HepG2 (cell line): ENCODE results near the gene PLEKHG2. TPM values are rescaled to one million over a fixed set of nuclear protein-coding genes. Genes with fewer than 3 reads are reported as not detected.

ENCODE experiments used
- BCL6 ChIP-seq: IDR thresholded peaks from 2 replicates; pipeline ENCODE4 v1.6.1; 2016; ENCODE audit warnings: missing genetic modification reagents, missing compliant biosample characterization
- CENPT ChIP-seq: sonication (generic); formaldehyde crosslinking; IDR thresholded peaks from 2 replicates; pipeline ENCODE4 v1.8.0; 2022; ENCODE audit warnings: low read depth, mild to moderate bottlenecking, moderate library complexity, missing genetic modification reagents
- CHCHD3 ChIP-seq: sonication (generic); formaldehyde crosslinking; IDR thresholded peaks from 2 replicates; pipeline ENCODE4 v1.8.0; 2022; ENCODE audit warnings: mild to moderate bottlenecking, missing genetic modification reagents, moderate library complexity
- EED ChIP-seq: sonication (generic); formaldehyde crosslinking; IDR thresholded peaks from 2 replicates; pipeline ENCODE4 v1.5.0; 2020; ENCODE audit warnings: mild to moderate bottlenecking, missing genetic modification reagents
- GATAD1 ChIP-seq: IDR thresholded peaks from 2 replicates; pipeline ENCODE4 v1.6.1; 2016; ENCODE audit warnings: missing genetic modification reagents, missing compliant biosample characterization
- HDAC2 ChIP-seq: sonication (generic); formaldehyde crosslinking; IDR thresholded peaks from 2 replicates; pipeline ENCODE4 v1.4.0; 2020; ENCODE audit warnings: missing genetic modification reagents
- JUND ChIP-seq: sonication (generic); formaldehyde crosslinking; IDR thresholded peaks from 2 replicates; pipeline ENCODE4 v1.8.0; 2022; ENCODE audit warnings: mild to moderate bottlenecking, missing genetic modification reagents
- KDM1A ChIP-seq: IDR thresholded peaks from 2 replicates; pipeline ENCODE4 v1.6.1; 2016; ENCODE audit warnings: missing compliant biosample characterization
- KDM5A ChIP-seq: fragments of 200-600 bp; sonication (generic); IDR thresholded peaks from 2 replicates; pipeline ENCODE4 v1.7.0; 2018; ENCODE audit warnings: antibody characterized with exemption, mild to moderate bottlenecking, low read length, borderline replicate concordance
- MZF1 ChIP-seq: sonication (generic); formaldehyde crosslinking; IDR thresholded peaks from 2 replicates; pipeline ENCODE4 v1.8.1; 2023; ENCODE audit warnings: mild to moderate bottlenecking, missing genetic modification reagents, borderline replicate concordance
- NFYB ChIP-seq: sonication (generic); formaldehyde crosslinking; IDR thresholded peaks from 2 replicates; pipeline ENCODE4 v1.4.0; 2020; ENCODE audit warnings: missing genetic modification reagents
- YEATS2 ChIP-seq: sonication (generic); formaldehyde crosslinking; IDR thresholded peaks from 2 replicates; pipeline ENCODE4 v1.4.0; 2020; ENCODE audit warnings: missing genetic modification reagents, borderline replicate concordance
- ZNF451 ChIP-seq: sonication (generic); formaldehyde crosslinking; IDR thresholded peaks from 2 replicates; pipeline ENCODE4 v1.5.0; 2020; ENCODE audit warnings: mild to moderate bottlenecking, missing genetic modification reagents
- ZNF484 ChIP-seq: sonication (generic); formaldehyde crosslinking; IDR thresholded peaks from 2 replicates; pipeline ENCODE4 v1.5.1; 2020; ENCODE audit warnings: mild to moderate bottlenecking, low read depth, missing genetic modification reagents, borderline replicate concordance
- ZNF747 ChIP-seq: sonication (generic); formaldehyde crosslinking; IDR thresholded peaks from 2 replicates; pipeline ENCODE4 v1.8.1; 2023; ENCODE audit warnings: missing genetic modification reagents, mild to moderate bottlenecking, borderline replicate concordance
- polyA plus RNA-seq, 8 experiments: library from polyadenylated mRNA; depleted of rRNA in 3 of 8; stranded (reverse) in 7 of 8; unstranded in 1 of 8; fragments of >200 nt; fragmentation: Illumina TruSeq in 4 of 8; extraction: Trizol in 4 of 8; gene quantifications; 2 replicates each; pipeline versions ENCODE4 v1.2.1 to v1.2.3, GENCODE V29; 2011 to 2016; ENCODE audit warnings: low read depth in 4 of 8, missing spikeins in 1 of 8, mixed read lengths in 1 of 8; ENCODE audit not compliant: insufficient read depth in 1 of 8
- total RNA-seq, 5 experiments: library from RNA; depleted of rRNA; stranded (reverse); fragments of >200 nt; fragmentation: Illumina TruSeq; extraction: Trizol; gene quantifications; 2 replicates each; pipeline ENCODE4 v1.2.3, GENCODE V29; 2016; ENCODE audit warnings: low read depth in 1 of 5
- TF ChIP-seq, protein P1 (sequence below): sonication (generic); formaldehyde crosslinking; IDR thresholded peaks from 2 replicates; pipeline ENCODE4 v1.5.1; 2020; ENCODE audit warnings: missing genetic modification reagents, mild to moderate bottlenecking, borderline replicate concordance
- TF ChIP-seq, protein P2 (sequence below): sonication (generic); formaldehyde crosslinking; IDR thresholded peaks from 2 replicates; pipeline ENCODE4 v1.5.0; 2020; ENCODE audit warnings: mild to moderate bottlenecking, missing genetic modification reagents
- TF ChIP-seq, protein P3 (sequence below): sonication (generic); formaldehyde crosslinking; IDR thresholded peaks from 2 replicates; pipeline ENCODE4 v1.4.0; 2020; ENCODE audit warnings: mild to moderate bottlenecking, missing genetic modification reagents
- TF ChIP-seq, protein P4 (sequence below): sonication (generic); formaldehyde crosslinking; IDR thresholded peaks from 2 replicates; pipeline ENCODE4 v1.4.0; 2020; ENCODE audit warnings: missing genetic modification reagents, borderline replicate concordance

Gene PLEKHG2
- total and polyA plus RNA-seq, 2 of the 13 experiments (the other 11 are each of a cell fraction or from before 2014, with no cell fraction given), result 3.6 to 6.8 TPM

DNA sequence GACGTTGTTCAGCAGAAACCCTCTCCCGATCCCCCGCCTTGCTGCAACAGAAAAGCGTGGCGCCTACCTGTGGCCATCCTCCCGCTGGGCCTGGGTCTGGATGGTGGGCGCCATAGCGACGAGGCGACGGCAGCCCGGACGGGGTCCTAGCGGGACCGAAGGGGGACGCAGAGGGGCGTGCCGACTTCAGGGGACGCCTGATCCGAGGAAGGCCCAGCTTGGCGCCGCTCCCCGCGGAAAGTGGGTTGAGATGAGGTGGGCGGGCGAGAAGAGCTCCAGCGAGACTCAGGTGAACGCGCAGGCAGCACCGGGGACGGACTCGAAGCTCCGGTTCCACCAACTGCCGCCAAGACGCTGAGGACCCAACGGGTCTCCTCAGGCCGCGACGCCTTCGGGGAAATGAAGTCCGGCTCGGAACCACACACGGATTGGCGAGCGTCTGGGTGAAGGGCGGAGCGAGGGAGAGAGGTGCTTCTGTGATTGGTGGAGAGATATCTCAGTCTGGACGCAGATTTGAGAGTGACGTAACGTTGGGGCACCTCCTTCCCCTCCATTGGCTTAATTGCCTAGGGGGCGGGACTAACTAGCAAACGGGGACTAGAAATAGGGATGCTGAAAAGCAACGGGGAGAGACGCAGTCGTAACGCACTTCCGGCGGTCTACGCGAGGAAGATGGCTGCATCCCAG is 21.6 kb upstream of the PLEKHG2 start, which contains the start of the genes MED29 and PAF1 (continued):
- TF ChIP-seq, protein P1, sequence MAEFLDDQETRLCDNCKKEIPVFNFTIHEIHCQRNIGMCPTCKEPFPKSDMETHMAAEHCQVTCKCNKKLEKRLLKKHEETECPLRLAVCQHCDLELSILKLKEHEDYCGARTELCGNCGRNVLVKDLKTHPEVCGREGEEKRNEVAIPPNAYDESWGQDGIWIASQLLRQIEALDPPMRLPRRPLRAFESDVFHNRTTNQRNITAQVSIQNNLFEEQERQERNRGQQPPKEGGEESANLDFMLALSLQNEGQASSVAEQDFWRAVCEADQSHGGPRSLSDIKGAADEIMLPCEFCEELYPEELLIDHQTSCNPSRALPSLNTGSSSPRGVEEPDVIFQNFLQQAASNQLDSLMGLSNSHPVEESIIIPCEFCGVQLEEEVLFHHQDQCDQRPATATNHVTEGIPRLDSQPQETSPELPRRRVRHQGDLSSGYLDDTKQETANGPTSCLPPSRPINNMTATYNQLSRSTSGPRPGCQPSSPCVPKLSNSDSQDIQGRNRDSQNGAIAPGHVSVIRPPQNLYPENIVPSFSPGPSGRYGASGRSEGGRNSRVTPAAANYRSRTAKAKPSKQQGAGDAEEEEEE (CRISPR knock-in tag), result peak; percentile 89; the same call in 1 of the 2 replicates
- TF ChIP-seq ZNF747, result peak; percentile 61; the same call in 1 of the 2 replicates
- TF ChIP-seq, protein P2, sequence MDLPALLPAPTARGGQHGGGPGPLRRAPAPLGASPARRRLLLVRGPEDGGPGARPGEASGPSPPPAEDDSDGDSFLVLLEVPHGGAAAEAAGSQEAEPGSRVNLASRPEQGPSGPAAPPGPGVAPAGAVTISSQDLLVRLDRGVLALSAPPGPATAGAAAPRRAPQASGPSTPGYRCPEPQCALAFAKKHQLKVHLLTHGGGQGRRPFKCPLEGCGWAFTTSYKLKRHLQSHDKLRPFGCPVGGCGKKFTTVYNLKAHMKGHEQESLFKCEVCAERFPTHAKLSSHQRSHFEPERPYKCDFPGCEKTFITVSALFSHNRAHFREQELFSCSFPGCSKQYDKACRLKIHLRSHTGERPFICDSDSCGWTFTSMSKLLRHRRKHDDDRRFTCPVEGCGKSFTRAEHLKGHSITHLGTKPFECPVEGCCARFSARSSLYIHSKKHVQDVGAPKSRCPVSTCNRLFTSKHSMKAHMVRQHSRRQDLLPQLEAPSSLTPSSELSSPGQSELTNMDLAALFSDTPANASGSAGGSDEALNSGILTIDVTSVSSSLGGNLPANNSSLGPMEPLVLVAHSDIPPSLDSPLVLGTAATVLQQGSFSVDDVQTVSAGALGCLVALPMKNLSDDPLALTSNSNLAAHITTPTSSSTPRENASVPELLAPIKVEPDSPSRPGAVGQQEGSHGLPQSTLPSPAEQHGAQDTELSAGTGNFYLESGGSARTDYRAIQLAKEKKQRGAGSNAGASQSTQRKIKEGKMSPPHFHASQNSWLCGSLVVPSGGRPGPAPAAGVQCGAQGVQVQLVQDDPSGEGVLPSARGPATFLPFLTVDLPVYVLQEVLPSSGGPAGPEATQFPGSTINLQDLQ, result no peak
- TF ChIP-seq JUND, result 0 out of 2 replicates have a peak, but pooled peaks have one; percentile 53
- TF ChIP-seq, protein P3, sequence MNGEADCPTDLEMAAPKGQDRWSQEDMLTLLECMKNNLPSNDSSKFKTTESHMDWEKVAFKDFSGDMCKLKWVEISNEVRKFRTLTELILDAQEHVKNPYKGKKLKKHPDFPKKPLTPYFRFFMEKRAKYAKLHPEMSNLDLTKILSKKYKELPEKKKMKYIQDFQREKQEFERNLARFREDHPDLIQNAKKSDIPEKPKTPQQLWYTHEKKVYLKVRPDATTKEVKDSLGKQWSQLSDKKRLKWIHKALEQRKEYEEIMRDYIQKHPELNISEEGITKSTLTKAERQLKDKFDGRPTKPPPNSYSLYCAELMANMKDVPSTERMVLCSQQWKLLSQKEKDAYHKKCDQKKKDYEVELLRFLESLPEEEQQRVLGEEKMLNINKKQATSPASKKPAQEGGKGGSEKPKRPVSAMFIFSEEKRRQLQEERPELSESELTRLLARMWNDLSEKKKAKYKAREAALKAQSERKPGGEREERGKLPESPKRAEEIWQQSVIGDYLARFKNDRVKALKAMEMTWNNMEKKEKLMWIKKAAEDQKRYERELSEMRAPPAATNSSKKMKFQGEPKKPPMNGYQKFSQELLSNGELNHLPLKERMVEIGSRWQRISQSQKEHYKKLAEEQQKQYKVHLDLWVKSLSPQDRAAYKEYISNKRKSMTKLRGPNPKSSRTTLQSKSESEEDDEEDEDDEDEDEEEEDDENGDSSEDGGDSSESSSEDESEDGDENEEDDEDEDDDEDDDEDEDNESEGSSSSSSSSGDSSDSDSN (CRISPR knock-in tag), result peak; percentile 51
- no peak; the same call in 1 of the 2 replicates for TF ChIP-seq CENPT (CRISPR knock-in tag)
- peak; percentile 13; the same call in 1 of the 2 replicates for TF ChIP-seq BCL6
- TF ChIP-seq GATAD1 (CRISPR knock-in tag), result peak; percentile 91
- TF ChIP-seq EED (CRISPR knock-in tag), result peak; percentile 91; the same call in 1 of the 2 replicates
- TF ChIP-seq KDM5A, result peak; percentile 80; the same call in 1 of the 2 replicates
- TF ChIP-seq YEATS2 (CRISPR knock-in tag), result peak; percentile 47
- peak; percentile 11; the same call in 1 of the 2 replicates for TF ChIP-seq KDM1A
- TF ChIP-seq ZNF451, result no peak
- TF ChIP-seq, protein P4, sequence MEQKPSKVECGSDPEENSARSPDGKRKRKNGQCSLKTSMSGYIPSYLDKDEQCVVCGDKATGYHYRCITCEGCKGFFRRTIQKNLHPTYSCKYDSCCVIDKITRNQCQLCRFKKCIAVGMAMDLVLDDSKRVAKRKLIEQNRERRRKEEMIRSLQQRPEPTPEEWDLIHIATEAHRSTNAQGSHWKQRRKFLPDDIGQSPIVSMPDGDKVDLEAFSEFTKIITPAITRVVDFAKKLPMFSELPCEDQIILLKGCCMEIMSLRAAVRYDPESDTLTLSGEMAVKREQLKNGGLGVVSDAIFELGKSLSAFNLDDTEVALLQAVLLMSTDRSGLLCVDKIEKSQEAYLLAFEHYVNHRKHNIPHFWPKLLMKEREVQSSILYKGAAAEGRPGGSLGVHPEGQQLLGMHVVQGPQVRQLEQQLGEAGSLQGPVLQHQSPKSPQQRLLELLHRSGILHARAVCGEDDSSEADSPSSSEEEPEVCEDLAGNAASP (CRISPR knock-in tag), result 0 out of 2 replicates have a peak, but pooled peaks have one; percentile 8
- TF ChIP-seq CHCHD3 (CRISPR knock-in tag), result peak; percentile 54; the same call in 1 of the 2 replicates
- TF ChIP-seq MZF1 (CRISPR knock-in tag), result no peak
- TF ChIP-seq NFYB (CRISPR knock-in tag), result peak; percentile 95
- TF ChIP-seq HDAC2 (CRISPR knock-in tag), result peak; percentile 46; the same call in 1 of the 2 replicates
- 0 out of 2 replicates have a peak, but pooled peaks have one; percentile 58 for TF ChIP-seq ZNF484 (CRISPR knock-in tag)
